Peyer's patch (tissue), 4 donors: ENCODE data around the gene RRAD. TPM values are rescaled to one million over a fixed set of nuclear protein-coding genes. Genes with fewer than 3 reads are reported as not detected.

Experiments used
- DNase-seq, 3 donors: peaks; one replicate each; pipeline ENCODE4 v3.0.0-alpha.2; 2017 to 2019
- H3K27ac ChIP-seq, 4 donors: fragments of 200-600 bp; sonication (generic); one replicate each; pipeline ENCODE4 v1.5.1; 2016 to 2019
- H3K27me3 ChIP-seq, 2 donors: fragments of 200-600 bp; sonication (generic); one replicate each; pipeline ENCODE4 v1.5.1; 2019
- H3K36me3 ChIP-seq, 3 donors: fragments of 200-600 bp; sonication (generic); one replicate each; pipeline ENCODE4 v1.5.1; 2016 to 2019
- H3K4me1 ChIP-seq, 4 donors: fragments of 200-600 bp; sonication (generic); one replicate each; pipeline ENCODE4 v1.5.1; 2016 to 2019
- H3K4me3 ChIP-seq, 4 donors: fragments of 200-600 bp; sonication (generic); 1 replicate in 3 of 4; 2 replicates in 1 of 4; pipeline ENCODE4 v1.5.1; 2016 to 2019; ENCODE audit warnings: mild to moderate bottlenecking in 1 of 4
- H3K9me3 ChIP-seq, 4 donors: fragments of 200-600 bp; sonication (generic); one replicate each; pipeline ENCODE4 v1.5.1; 2016 to 2019; ENCODE audit warnings: mild to moderate bottlenecking in 1 of 4
- POLR2A ChIP-seq, 2 donors: fragments of 450-650 bp; IDR thresholded peaks; one replicate each; pipeline ENCODE4 v1.5.1; 2017; ENCODE audit warnings: antibody characterized with exemption in 2 of 2, mild to moderate bottlenecking in 2 of 2, moderate library complexity in 2 of 2
- total RNA-seq, 4 donors: library from RNA; depleted of rRNA; stranded (reverse); fragments of >200 nt; gene quantifications; one replicate each; pipeline ENCODE4 v1.1.0, GENCODE V29; 2016
- TF ChIP-seq, protein P1 (sequence below), 6 experiments: fragments of 450-650 bp in 4 of 6; fragments of 200-600 bp in 2 of 6; sonication (generic) in 1 of 6; IDR thresholded peaks; one replicate each; pipeline ENCODE4 v1.5.1; 2017 to 2019; ENCODE audit warnings: antibody characterized with exemption in 6 of 6, mild to moderate bottlenecking in 3 of 6, moderate library complexity in 1 of 6

Gene RRAD
- total RNA-seq, 4 donors from 2014 or later, result 0.53 to 4.1 (median 2.8) TPM

DNA sequence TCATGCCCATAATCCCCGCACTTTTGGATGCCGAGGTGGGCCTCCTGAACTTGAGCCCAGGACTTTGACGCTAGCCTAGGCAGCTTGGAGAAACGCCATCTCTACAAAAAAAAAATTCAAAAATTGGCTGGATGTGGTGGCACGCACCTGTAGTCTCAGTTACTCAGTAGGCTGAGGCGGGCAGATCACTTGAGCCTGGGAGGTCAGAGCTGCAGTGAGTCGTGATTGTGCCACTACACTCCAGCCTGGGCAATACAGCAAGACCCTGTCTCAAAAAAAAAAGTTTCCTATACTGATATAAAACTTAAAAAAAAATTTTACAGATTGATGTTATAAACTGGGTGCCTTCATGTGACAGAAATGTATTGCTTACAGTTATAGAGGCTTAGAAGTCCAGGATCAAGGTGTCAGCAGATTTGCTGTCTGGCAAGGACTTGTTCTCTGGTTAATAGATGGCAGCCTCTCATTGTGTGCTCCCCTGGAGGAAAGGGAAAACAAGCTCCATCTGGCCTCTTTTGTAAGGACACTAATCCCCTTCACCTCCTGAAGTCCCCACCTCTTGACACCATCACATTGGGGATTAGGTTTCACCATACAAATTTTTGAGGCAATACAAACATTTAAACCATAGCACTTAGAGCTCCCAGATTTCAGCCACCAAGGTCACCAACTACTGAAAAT lies 27.2 kb upstream of the RRAD start:
- no peak for DNase-seq
- Histone ChIP-seq H3K27me3 (no peaks in the 10 kb centered on the region), H3K4me3 (no peak overlapping the region), H3K36me3 (no peaks in the 10 kb centered on the region), H3K9me3 (no peaks in the 10 kb centered on the region), H3K27ac (peak overlapping the region in 3 of 4 donors; percentile 38 to 89 (median 82)), H3K4me1 (peaks cover 3 to 34% (median 8%) of the 10 kb centered on the region in 4 donors)
- TF ChIP-seq, protein P1, sequence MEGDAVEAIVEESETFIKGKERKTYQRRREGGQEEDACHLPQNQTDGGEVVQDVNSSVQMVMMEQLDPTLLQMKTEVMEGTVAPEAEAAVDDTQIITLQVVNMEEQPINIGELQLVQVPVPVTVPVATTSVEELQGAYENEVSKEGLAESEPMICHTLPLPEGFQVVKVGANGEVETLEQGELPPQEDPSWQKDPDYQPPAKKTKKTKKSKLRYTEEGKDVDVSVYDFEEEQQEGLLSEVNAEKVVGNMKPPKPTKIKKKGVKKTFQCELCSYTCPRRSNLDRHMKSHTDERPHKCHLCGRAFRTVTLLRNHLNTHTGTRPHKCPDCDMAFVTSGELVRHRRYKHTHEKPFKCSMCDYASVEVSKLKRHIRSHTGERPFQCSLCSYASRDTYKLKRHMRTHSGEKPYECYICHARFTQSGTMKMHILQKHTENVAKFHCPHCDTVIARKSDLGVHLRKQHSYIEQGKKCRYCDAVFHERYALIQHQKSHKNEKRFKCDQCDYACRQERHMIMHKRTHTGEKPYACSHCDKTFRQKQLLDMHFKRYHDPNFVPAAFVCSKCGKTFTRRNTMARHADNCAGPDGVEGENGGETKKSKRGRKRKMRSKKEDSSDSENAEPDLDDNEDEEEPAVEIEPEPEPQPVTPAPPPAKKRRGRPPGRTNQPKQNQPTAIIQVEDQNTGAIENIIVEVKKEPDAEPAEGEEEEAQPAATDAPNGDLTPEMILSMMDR (IDR thresholded peaks at IDR 0.05), result no peak
- no peak for TF ChIP-seq POLR2A (IDR thresholded peaks at IDR 0.05)

DNA sequence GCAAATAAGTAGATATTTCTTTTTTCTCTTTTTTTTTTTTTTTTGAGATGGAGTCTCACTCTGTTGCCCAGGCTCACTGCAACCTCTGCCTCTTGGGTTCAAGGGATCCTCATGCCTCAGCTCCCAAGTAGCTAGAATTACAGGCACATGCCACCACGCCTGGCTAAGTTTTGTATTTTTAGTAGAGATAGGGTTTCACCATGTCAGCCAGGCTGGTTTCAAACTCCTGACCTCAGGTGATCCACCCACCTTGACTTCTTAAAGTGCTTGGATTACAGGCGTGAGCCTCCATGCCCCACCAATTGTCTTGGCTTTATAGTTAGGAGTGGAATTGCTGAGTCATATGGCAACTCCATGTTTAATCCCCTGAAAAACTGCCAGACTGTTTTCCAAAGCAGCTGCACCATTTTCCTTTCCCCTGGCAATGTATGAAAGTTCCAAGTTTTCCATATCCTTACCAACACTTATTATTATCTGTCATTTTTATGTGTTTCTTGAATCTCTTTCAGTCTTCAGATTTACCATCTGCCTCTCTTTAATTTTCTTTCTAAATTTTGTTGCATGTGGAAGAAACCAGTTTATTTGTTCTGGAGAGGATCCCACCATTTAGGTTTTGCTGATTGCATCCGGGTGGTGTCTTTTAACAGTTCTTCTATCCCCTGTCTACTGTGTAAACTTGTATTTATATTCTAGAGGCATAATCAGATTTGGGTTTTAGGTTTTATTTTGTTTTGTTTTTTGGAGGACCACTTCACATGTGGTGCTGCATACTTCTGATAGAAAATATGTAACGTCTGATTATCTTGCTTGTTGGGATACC lies 25.8 kb upstream of the RRAD start:
- no peaks in the 10 kb centered on the region for H3K27me3 ChIP-seq

DNA sequence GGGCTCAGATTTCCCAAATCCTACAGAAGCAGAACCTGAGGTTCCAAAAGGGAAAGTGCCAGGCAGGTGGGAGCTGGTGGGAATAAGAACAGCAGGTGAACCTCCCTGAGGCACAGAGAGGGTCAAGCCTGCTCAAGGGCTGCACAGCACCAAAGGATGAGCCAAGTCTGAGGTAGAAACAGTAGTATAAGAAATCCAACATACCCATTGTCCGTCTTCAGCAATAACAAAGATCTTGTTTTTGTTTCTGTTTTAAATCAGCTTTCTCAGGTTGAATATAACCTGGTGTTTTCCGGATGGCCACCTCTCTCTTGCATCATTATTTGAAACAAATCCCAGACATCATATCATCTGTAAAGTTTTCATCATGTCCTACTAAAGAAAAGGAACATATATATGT lies 25.1 kb upstream of the RRAD start:
- H3K36me3 ChIP-seq, result no peaks in the 10 kb centered on the region
- TF ChIP-seq, protein P1 (IDR thresholded peaks at IDR 0.05), result no peak
- TF ChIP-seq POLR2A (IDR thresholded peaks at IDR 0.05), result no peak
- no peak overlapping the region for H3K27ac ChIP-seq
- H3K4me3 ChIP-seq, result no peak overlapping the region
- H3K4me1 ChIP-seq, result peaks cover 3 to 19% (median 8%) of the 10 kb centered on the region in 4 donors
- DNase-seq, result no peak
- no peaks in the 10 kb centered on the region for H3K9me3 ChIP-seq
- H3K27me3 ChIP-seq, result no peaks in the 10 kb centered on the region

More for the DNA sequence above, 25.8 kb upstream of the RRAD start:
- no peak for DNase-seq
- TF ChIP-seq POLR2A (IDR thresholded peaks at IDR 0.05), result no peak
- TF ChIP-seq, protein P1 (IDR thresholded peaks at IDR 0.05), result no peak
- Histone ChIP-seq H3K4me1 (peaks cover 3 to 23% (median 8%) of the 10 kb centered on the region in 4 donors), H3K9me3 (no peaks in the 10 kb centered on the region), H3K4me3 (no peak overlapping the region), H3K36me3 (no peaks in the 10 kb centered on the region), H3K27ac (no peak overlapping the region)

DNA sequence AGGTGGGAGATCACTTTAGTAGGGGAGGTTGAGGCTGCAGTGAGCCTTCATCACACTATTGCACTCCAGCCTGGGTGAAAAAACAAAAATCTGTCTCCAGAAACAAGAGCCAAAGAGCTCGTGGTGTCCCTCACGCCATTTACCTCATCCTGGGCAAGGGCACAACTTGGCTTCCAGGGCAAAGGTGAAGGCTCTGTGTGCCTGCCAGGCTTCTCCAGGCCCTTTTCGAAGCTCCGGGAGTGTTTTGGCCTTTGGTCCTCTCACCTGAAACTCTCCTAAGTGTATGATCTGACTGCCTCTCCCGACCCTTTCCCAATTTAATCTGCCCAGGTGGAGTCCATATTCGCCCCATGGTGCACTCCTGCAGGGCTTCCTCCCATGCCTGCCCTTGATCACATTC lies 24.1 kb upstream of the RRAD start:
- no peaks in the 10 kb centered on the region for H3K36me3 ChIP-seq
- no peaks in the 10 kb centered on the region for H3K9me3 ChIP-seq
- H3K27ac ChIP-seq, result peak overlapping the region in 2 of 4 donors; percentile 27 to 61
- no peak for DNase-seq
- peak overlapping the region in 2 of 4 donors; percentile 52 to 56 for H3K4me3 ChIP-seq
- H3K4me1 ChIP-seq, result peaks cover 0 to 14% (median 8%) of the 10 kb centered on the region in 4 donors
- no peaks in the 10 kb centered on the region for H3K27me3 ChIP-seq
- TF ChIP-seq, protein P1 (IDR thresholded peaks at IDR 0.05), result no peak
- TF ChIP-seq POLR2A (IDR thresholded peaks at IDR 0.05), result no peak

DNA sequence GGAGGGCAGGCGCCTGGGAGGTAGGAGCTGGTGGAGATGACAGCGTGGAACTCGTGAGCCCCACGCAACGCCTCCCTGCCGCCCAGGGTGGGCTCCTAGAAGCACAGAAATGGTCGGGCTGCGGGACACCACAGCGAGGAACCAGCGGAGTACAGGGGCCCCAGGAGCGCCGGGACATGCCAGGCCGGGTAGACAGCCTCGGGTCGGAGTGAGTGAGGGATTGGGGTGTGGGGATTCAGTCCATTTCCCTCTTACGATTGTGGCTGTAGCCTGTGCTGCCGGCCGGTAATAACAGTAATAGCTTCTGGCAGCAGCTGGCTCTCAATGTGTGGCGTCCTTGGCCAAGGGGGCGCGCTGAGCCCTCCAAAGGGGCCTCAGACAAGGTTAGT lies 23.5 kb upstream of the RRAD start:
- Histone ChIP-seq H3K4me1 (peaks cover 0 to 14% (median 8%) of the 10 kb centered on the region in 4 donors), H3K4me3 (peak overlapping the region; percentile 19 to 56 (median 52)), H3K36me3 (peaks cover 0 to under 1% (median 0%) of the 10 kb centered on the region in 3 donors), H3K9me3 (no peaks in the 10 kb centered on the region), H3K27me3 (no peaks in the 10 kb centered on the region), H3K27ac (peak overlapping the region in 2 of 4 donors; percentile 27 to 61)
- TF ChIP-seq, protein P1 (IDR thresholded peaks at IDR 0.05), result no peak
- no peak for TF ChIP-seq POLR2A (IDR thresholded peaks at IDR 0.05)
- DNase-seq, result no peak
